LNCaP clone FGC (cell line): ENCODE measurements around the gene NPAS3.

Experiments
- DNase-seq: peaks from one replicate; pipeline ENCODE4 v3.0.0-alpha.2; 2011; ENCODE audit warnings: low read depth
- H3K4me3 ChIP-seq: 2 replicates; pipeline ENCODE4 v1.5.1; 2011; ENCODE audit warnings: mild to moderate bottlenecking, low read depth, low read length, control low read depth
- CTCF ChIP-seq: IDR thresholded peaks from 2 replicates; pipeline ENCODE4 v1.5.1; 2012; ENCODE audit warnings: mild to moderate bottlenecking; ENCODE audit not compliant: control insufficient read depth, insufficient read depth; ENCODE audit errors: extremely low read depth

NPAS3 gene

GRCh38 chr14:33686218-33686617 lies 747.5 kb downstream of the NPAS3 start:
- no peak for DNase-seq
- TF ChIP-seq CTCF, result no peak
- H3K4me3 ChIP-seq, result no peak overlapping the region

GRCh38 chr14:33686856-33687255 lies 748.2 kb downstream of the NPAS3 start:
- DNase-seq, result no peak
- H3K4me3 ChIP-seq, result no peak overlapping the region
- TF ChIP-seq CTCF, result no peak

- H3K4me3 ChIP-seq, result no peak overlapping the region
- TF ChIP-seq CTCF, result no peak
- DNase-seq, result no peak
These were observed 751.0 kb downstream of the NPAS3 start for GRCh38 chr14:33689680-33690079.

GRCh38 chr14:33691907-33692306 lies 753.2 kb downstream of the NPAS3 start:
- DNase-seq, result no peak
- H3K4me3 ChIP-seq, result no peak overlapping the region
- no peak for TF ChIP-seq CTCF

- no peak for DNase-seq
- H3K4me3 ChIP-seq, result no peak overlapping the region
- no peak for TF ChIP-seq CTCF
These were observed 754.1 kb downstream of the NPAS3 start for GRCh38 chr14:33692762-33693161.

- no peak overlapping the region for H3K4me3 ChIP-seq
- no peak for TF ChIP-seq CTCF
- no peak for DNase-seq
These were observed 754.6 kb downstream of the NPAS3 start for GRCh38 chr14:33693237-33693636.

GRCh38 chr14:33696165-33696564 lies 757.5 kb downstream of the NPAS3 start:
- no peak for DNase-seq
- TF ChIP-seq CTCF, result no peak
- H3K4me3 ChIP-seq, result no peak overlapping the region
